GM19193 (cell line): ENCODE data around the gene ASB15.

Experiments
- POLR2A ChIP-seq: IDR thresholded peaks from 4 replicates; pipeline ENCODE4 v1.6.1; 2011; ENCODE audit not compliant: insufficient read depth, insufficient read length; ENCODE audit errors: extremely low read depth

Gene ASB15

GRCh38 chr7:123662755-123663154 lies 61.1 kb downstream of the ASB15 start:
- TF ChIP-seq POLR2A = no peak

- TF ChIP-seq POLR2A = no peak
Measured at GRCh38 chr7:123663200-123663599, 61.6 kb downstream of the ASB15 start.

- no peak for TF ChIP-seq POLR2A
Measured at GRCh38 chr7:123665157-123665556, 63.5 kb downstream of the ASB15 start.

GRCh38 chr7:123665896-123666295 lies 64.3 kb downstream of the ASB15 start:
- TF ChIP-seq POLR2A = no peak

- no peak for TF ChIP-seq POLR2A
Measured at GRCh38 chr7:123666492-123666891, 64.9 kb downstream of the ASB15 start.

- no peak for TF ChIP-seq POLR2A
Measured at GRCh38 chr7:123669485-123669884, 67.9 kb downstream of the ASB15 start.

GRCh38 chr7:123673137-123673732 lies 71.6 kb downstream of the ASB15 start:
- TF ChIP-seq POLR2A = no peak

GRCh38 chr7:123673752-123674398 lies 72.3 kb downstream of the ASB15 start:
- TF ChIP-seq POLR2A = no peak

- no peak for TF ChIP-seq POLR2A
Measured at GRCh38 chr7:123674399-123675180, 73.0 kb downstream of the ASB15 start.

- TF ChIP-seq POLR2A = no peak
Measured at GRCh38 chr7:123675181-123675473, 73.5 kb downstream of the ASB15 start.

GRCh38 chr7:123677061-123677715 lies 75.6 kb downstream of the ASB15 start:
- TF ChIP-seq POLR2A = no peak

GRCh38 chr7:123679614-123680013 lies 78.0 kb downstream of the ASB15 start:
- no peak for TF ChIP-seq POLR2A

GRCh38 chr7:123680580-123680979 lies 79.0 kb downstream of the ASB15 start:
- TF ChIP-seq POLR2A = no peak

GRCh38 chr7:123681561-123681960 lies 79.9 kb downstream of the ASB15 start:
- no peak for TF ChIP-seq POLR2A

- TF ChIP-seq POLR2A = no peak
Measured at GRCh38 chr7:123682690-123683089, 81.1 kb downstream of the ASB15 start.
